ENCODE measurements around the gene CARD10.

GRCh38 chr22:37557321-37558001 lies 38.2 kb upstream of the CARD10 start:
- TF ChIP-seq ZBTB33 (IDR thresholded peaks at IDR 0.05; ENCODE audit: borderline replicate concordance, low read depth) (no peak), REST (IDR thresholded peaks at IDR 0.05; ENCODE audit: low read depth, low read length) (no peak), TAF1 (IDR thresholded peaks at IDR 0.05; ENCODE audit: borderline replicate concordance, low read depth, low read length) (no peak)
- TF ChIP-seq, protein P1, sequence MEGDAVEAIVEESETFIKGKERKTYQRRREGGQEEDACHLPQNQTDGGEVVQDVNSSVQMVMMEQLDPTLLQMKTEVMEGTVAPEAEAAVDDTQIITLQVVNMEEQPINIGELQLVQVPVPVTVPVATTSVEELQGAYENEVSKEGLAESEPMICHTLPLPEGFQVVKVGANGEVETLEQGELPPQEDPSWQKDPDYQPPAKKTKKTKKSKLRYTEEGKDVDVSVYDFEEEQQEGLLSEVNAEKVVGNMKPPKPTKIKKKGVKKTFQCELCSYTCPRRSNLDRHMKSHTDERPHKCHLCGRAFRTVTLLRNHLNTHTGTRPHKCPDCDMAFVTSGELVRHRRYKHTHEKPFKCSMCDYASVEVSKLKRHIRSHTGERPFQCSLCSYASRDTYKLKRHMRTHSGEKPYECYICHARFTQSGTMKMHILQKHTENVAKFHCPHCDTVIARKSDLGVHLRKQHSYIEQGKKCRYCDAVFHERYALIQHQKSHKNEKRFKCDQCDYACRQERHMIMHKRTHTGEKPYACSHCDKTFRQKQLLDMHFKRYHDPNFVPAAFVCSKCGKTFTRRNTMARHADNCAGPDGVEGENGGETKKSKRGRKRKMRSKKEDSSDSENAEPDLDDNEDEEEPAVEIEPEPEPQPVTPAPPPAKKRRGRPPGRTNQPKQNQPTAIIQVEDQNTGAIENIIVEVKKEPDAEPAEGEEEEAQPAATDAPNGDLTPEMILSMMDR (IDR thresholded peaks at IDR 0.05), result no peak

All from SK-N-SH (cell line).